SK-N-SH (cell line): Measurements from ENCODE around the gene EIF3B. TPM values are rescaled to one million over a fixed set of nuclear protein-coding genes. Genes with fewer than 3 reads are reported as not detected.

Source experiments
- CTCF ChIA-PET: fragments of 300-600, 350-600 bp; formaldehyde crosslinking; extraction: SDS; loops from one replicate; lab custom pipeline; 2021; lab: Yijun Ruan, JAX
- POLR2A ChIA-PET: fragments of 350-600 bp; sonication (Branson Sonifier 250); formaldehyde crosslinking; extraction: SDS; loops from one replicate; lab custom pipeline; 2020; ENCODE audit warnings: antibody characterized with exemption, inconsistent platforms; lab: Yijun Ruan, JAX
- DNase-seq: peaks from one replicate; pipeline ENCODE4 v3.0.0; 2012
- H2AFZ ChIP-seq: fragments of 200-600 bp; sonication (generic); 2 replicates; pipeline ENCODE4 v1.8.1; 2016; ENCODE audit warnings: antibody characterized with exemption, mild to moderate bottlenecking, low read depth
- H3F3A ChIP-seq: fragments of 200-600 bp; sonication (generic); replicated peaks from 2 replicates; pipeline ENCODE3; 2016; ENCODE audit warnings: antibody characterized with exemption, mild to moderate bottlenecking; ENCODE audit not compliant: insufficient read depth
- H3K27ac ChIP-seq, 2 experiments: fragments of 200-500 bp in 1 of 2; fragments of 200-600 bp in 1 of 2; sonication (Bioruptor generic) in 1 of 2; sonication (generic), shearing (Covaris generic) in 1 of 2; 2 replicates each; pipeline versions ENCODE4 v1.5.1 to v1.6.1; 2014 to 2016; ENCODE audit warnings: low read depth in 2 of 2, inconsistent platforms in 1 of 2, low read length in 1 of 2, mild to moderate bottlenecking in 1 of 2, mixed read lengths in 1 of 2
- H3K27me3 ChIP-seq: fragments of 200-600 bp; sonication (generic), shearing (Covaris generic); 2 replicates; pipeline ENCODE4 v1.6.1; 2016; ENCODE audit warnings: mixed run types; ENCODE audit not compliant: insufficient read depth
- H3K36me3 ChIP-seq, 2 experiments: fragments of 200-500 bp in 1 of 2; fragments of 200-600 bp in 1 of 2; sonication (Bioruptor generic) in 1 of 2; sonication (generic) in 1 of 2; replicated peaks in 1 of 2; 2 replicates each; pipeline versions ENCODE3 to v1.5.1; 2014 to 2016; ENCODE audit warnings: low read length in 1 of 2, mild to moderate bottlenecking in 1 of 2; ENCODE audit not compliant: insufficient read depth in 2 of 2, control insufficient read depth in 1 of 2
- H3K4me1 ChIP-seq, 2 experiments: fragments of 200-500 bp in 1 of 2; fragments of 200-600 bp in 1 of 2; sonication (Bioruptor generic) in 1 of 2; sonication (generic), shearing (Covaris generic) in 1 of 2; 2 replicates each; pipeline versions ENCODE4 v1.5.1 to v1.6.1; 2014 to 2016; ENCODE audit warnings: low read depth in 1 of 2, low read length in 1 of 2, mixed run types in 1 of 2; ENCODE audit not compliant: insufficient read depth in 2 of 2, control insufficient read depth in 1 of 2
- H3K4me2 ChIP-seq: fragments of 200-600 bp; sonication (generic), shearing (Covaris generic); 2 replicates; pipeline ENCODE4 v1.6.1; 2017; ENCODE audit warnings: mixed run types
- H3K4me3 ChIP-seq, 2 experiments: fragments of 200-500 bp in 1 of 2; fragments of 200-600 bp in 1 of 2; sonication (Bioruptor generic) in 1 of 2; sonication (generic), shearing (Covaris generic) in 1 of 2; 2 replicates each; pipeline versions ENCODE4 v1.5.1 to v1.8.1; 2014 to 2016; ENCODE audit warnings: low read depth in 2 of 2, inconsistent platforms in 1 of 2, low read length in 1 of 2, mild to moderate bottlenecking in 1 of 2, mixed read lengths in 1 of 2, moderate library complexity in 1 of 2
- H3K79me2 ChIP-seq: fragments of 200-600 bp; sonication (generic); 2 replicates; pipeline ENCODE4 v1.8.1; 2017; ENCODE audit warnings: mild to moderate bottlenecking; ENCODE audit not compliant: insufficient read depth
- H3K9ac ChIP-seq: fragments of 200-600 bp; sonication (generic); 2 replicates; pipeline ENCODE4 v1.6.1; 2017; ENCODE audit warnings: mixed run types
- H3K9me2 ChIP-seq: fragments of 200-600 bp; sonication (generic); 2 replicates; pipeline ENCODE4 v1.6.1; 2017; ENCODE audit warnings: mixed run types
- H3K9me3 ChIP-seq: fragments of 200-600 bp; sonication (generic); 2 replicates; pipeline ENCODE4 v1.6.1; 2017; ENCODE audit warnings: mixed run types, mild to moderate bottlenecking, moderate library complexity
- H4K20me1 ChIP-seq: fragments of 200-600 bp; sonication (generic); 2 replicates; pipeline ENCODE4 v1.6.1; 2017; ENCODE audit warnings: mild to moderate bottlenecking, mixed run types; ENCODE audit not compliant: insufficient read depth
- EP300 ChIP-seq, 2 experiments: IDR thresholded peaks; 2 replicates each; pipeline versions ENCODE4 v1.4.0 to v1.6.1; 2012; ENCODE audit warnings: borderline replicate concordance in 1 of 2, low read depth in 1 of 2, low read length in 1 of 2
- FOSL2 ChIP-seq: IDR thresholded peaks from 2 replicates; pipeline ENCODE4 v1.4.0; 2012; ENCODE audit warnings: low read depth, mild to moderate bottlenecking, moderate library complexity, borderline replicate concordance
- GATA2 ChIP-seq: sonication (generic); formaldehyde crosslinking; IDR thresholded peaks from 2 replicates; pipeline ENCODE4 v1.5.0; 2020; ENCODE audit warnings: mild to moderate bottlenecking, missing genetic modification reagents
- MEF2A ChIP-seq: IDR thresholded peaks from 2 replicates; pipeline ENCODE4 v1.4.0; 2012; ENCODE audit warnings: low read depth, borderline replicate concordance
- NFIC ChIP-seq: IDR thresholded peaks from 2 replicates; pipeline ENCODE4 v1.4.0; 2012; ENCODE audit warnings: borderline replicate concordance
- NRF1 ChIP-seq: IDR thresholded peaks from 2 replicates; pipeline ENCODE4 v1.6.1; 2012; ENCODE audit warnings: low read depth, mild to moderate bottlenecking, low read length
- RCOR1 ChIP-seq: fragments of 150-350 bp; IDR thresholded peaks from 2 replicates; pipeline ENCODE4 v1.6.1; 2017; ENCODE audit warnings: antibody characterized with exemption, low read length
- RFX5 ChIP-seq: IDR thresholded peaks from 2 replicates; pipeline ENCODE4 v1.6.1; 2012; ENCODE audit warnings: mild to moderate bottlenecking, improper control_type of control experiment, low read length
- TCF12 ChIP-seq: IDR thresholded peaks from 2 replicates; pipeline ENCODE4 v1.4.0; 2012
- WGBS: methylation state at CpG from one replicate; pipeline ENCODE4 v1.1.6; 2017; ENCODE audit warnings: low lambda C conversion rate; 5-methylcytosine and 5-hydroxymethylcytosine counted together
- polyA plus RNA-seq, 3 experiments: library from polyadenylated mRNA; depleted of rRNA; stranded (reverse); fragments of >200 nt; gene quantifications; 2 replicates each; pipeline ENCODE4 v1.2.3, GENCODE V29; 2012
- TF ChIP-seq, protein P1 (sequence below): fragments of 150-350 bp; IDR thresholded peaks from 2 replicates; pipeline ENCODE4 v1.6.1; 2017; ENCODE audit warnings: antibody characterized with exemption, low read length, low read depth, borderline replicate concordance
- TF ChIP-seq, protein P2 (sequence below): fragments of 200-600 bp; sonication (generic); IDR thresholded peaks from 2 replicates; pipeline ENCODE4 v1.6.1; 2017; ENCODE audit warnings: antibody characterized with exemption, mild to moderate bottlenecking, moderate library complexity
- TF ChIP-seq, protein P3 (sequence below): IDR thresholded peaks from 2 replicates; pipeline ENCODE4; 2012

The EIF3B gene
- polyA plus RNA-seq, 1 of the 3 experiments (the other 2 are of a cell fraction): 151 TPM

- peaks cover 28% of the 10 kb centered on the region for H3F3A ChIP-seq
- POLR2A ChIA-PET: no interaction called here
- H2AFZ ChIP-seq: no peak overlapping the region
- peaks cover 9 to 23% of the 10 kb centered on the region in 2 experiments; a peak in 3 of 4 replicates for H3K4me1 ChIP-seq
- H3K36me3 ChIP-seq: no peaks in the 10 kb centered on the region
- CTCF ChIA-PET: interaction anchor here (0.6 to 2.8 kb wide), 7 partner anchors 11 to 57 kb away, joined by 3 to 9 read pairs (median 3); no protein-coding TSS in a partner anchor
- DNase-seq: no peak
- no peaks in the 10 kb centered on the region for H3K27me3 ChIP-seq
- WGBS: 81% methylated on average over 12 of the region's 12 CpGs
- TF ChIP-seq, protein P1, sequence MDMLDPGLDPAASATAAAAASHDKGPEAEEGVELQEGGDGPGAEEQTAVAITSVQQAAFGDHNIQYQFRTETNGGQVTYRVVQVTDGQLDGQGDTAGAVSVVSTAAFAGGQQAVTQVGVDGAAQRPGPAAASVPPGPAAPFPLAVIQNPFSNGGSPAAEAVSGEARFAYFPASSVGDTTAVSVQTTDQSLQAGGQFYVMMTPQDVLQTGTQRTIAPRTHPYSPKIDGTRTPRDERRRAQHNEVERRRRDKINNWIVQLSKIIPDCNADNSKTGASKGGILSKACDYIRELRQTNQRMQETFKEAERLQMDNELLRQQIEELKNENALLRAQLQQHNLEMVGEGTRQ: no peak
- no peak for TF ChIP-seq EP300 (IDR thresholded peaks at IDR 0.05; ENCODE audit: borderline replicate concordance in 1 of 2, low read depth in 1 of 2, low read length in 1 of 2)
- TF ChIP-seq RCOR1: no peak
- no peak for TF ChIP-seq FOSL2
- TF ChIP-seq, protein P2, sequence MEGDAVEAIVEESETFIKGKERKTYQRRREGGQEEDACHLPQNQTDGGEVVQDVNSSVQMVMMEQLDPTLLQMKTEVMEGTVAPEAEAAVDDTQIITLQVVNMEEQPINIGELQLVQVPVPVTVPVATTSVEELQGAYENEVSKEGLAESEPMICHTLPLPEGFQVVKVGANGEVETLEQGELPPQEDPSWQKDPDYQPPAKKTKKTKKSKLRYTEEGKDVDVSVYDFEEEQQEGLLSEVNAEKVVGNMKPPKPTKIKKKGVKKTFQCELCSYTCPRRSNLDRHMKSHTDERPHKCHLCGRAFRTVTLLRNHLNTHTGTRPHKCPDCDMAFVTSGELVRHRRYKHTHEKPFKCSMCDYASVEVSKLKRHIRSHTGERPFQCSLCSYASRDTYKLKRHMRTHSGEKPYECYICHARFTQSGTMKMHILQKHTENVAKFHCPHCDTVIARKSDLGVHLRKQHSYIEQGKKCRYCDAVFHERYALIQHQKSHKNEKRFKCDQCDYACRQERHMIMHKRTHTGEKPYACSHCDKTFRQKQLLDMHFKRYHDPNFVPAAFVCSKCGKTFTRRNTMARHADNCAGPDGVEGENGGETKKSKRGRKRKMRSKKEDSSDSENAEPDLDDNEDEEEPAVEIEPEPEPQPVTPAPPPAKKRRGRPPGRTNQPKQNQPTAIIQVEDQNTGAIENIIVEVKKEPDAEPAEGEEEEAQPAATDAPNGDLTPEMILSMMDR: no peak
- no peak for TF ChIP-seq GATA2
- TF ChIP-seq NFIC: no peak
- no peak for TF ChIP-seq RFX5
- no peak for TF ChIP-seq MEF2A
- TF ChIP-seq, protein P3, sequence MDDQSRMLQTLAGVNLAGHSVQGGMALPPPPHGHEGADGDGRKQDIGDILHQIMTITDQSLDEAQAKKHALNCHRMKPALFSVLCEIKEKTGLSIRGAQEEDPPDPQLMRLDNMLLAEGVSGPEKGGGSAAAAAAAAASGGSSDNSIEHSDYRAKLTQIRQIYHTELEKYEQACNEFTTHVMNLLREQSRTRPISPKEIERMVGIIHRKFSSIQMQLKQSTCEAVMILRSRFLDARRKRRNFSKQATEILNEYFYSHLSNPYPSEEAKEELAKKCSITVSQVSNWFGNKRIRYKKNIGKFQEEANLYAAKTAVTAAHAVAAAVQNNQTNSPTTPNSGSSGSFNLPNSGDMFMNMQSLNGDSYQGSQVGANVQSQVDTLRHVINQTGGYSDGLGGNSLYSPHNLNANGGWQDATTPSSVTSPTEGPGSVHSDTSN: no peak
- TF ChIP-seq NRF1: no peak
- no peak for TF ChIP-seq TCF12
- no peak overlapping the region for H3K4me3 ChIP-seq
- no peaks in the 10 kb centered on the region for H3K9me3 ChIP-seq
- peak overlapping the region in 1 of 2 experiments; percentile 58; a peak in 2 of 4 replicates for H3K27ac ChIP-seq
- no peak overlapping the region for H3K9ac ChIP-seq
- no peaks in the 10 kb centered on the region for H3K9me2 ChIP-seq
- H3K79me2 ChIP-seq: peaks cover 38% of the 10 kb centered on the region
- H4K20me1 ChIP-seq: peaks cover 15% of the 10 kb centered on the region; the same call in 1 of the 2 replicates
- peak overlapping the region; percentile 52; the same call in 1 of the 2 replicates for H3K4me2 ChIP-seq
Observed at GRCh38 chr7:2411815-2412586, 57.4 kb downstream of the EIF3B start.
